Measurements from ENCODE around the gene PPM1N.
A peak's percentile ranks its signal among the peaks of the same experiment; 100 is the strongest.

PPM1N gene

DNA sequence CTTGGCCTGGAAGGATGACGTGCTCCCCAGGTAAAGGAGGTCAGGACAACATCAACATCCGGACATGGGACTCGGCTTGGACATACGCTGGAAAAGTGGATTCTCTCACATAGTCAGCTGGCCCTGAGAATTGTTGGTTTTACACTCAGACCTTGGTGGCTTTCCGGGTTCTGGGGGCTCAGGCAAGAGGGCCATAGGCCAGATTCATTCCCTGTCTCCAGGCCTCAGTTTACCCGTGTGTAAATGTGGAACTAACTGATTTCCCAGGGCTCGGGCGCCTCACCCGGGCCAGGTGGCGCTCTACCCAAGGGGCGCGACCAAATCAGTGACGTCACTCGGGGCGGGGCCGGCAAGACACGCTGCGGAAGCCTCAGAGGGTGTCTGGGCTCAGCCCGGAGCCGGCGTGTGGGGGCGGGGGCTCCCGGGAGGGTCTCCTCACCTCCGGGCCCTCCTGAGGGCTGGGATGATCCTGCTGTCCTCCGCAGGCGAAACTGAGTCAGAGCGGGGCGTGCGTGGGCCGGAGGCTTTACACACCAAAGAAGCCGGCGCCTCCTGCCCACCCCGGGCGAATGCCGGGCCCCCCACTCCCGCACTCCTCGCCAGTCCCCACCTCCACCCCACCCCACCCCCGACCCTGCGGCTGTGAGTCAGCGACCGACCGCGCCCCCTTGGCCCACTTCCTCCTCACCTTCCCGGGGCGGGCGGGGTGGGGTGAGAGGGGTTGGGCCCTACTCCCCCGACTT lies 8.2 kb downstream of the PPM1N start:
- Histone ChIP-seq H3K36me3 (ENCODE audit: control insufficient read depth, insufficient read depth, low read length) (no peaks in the 10 kb centered on the region), H3K9me3 (ENCODE audit: control insufficient read depth, low read length) (no peaks in the 10 kb centered on the region), H3K9ac (no peak overlapping the region), H3K79me2 (peaks cover 9% of the 10 kb centered on the region), H3K4me1 (peaks cover 4% of the 10 kb centered on the region), H2AFZ (peak overlapping the region; percentile 70), H3K27me3 (ENCODE audit: control insufficient read depth, insufficient read depth, low read length) (no peaks in the 10 kb centered on the region), H3K4me2 (ENCODE audit: low read length) (peak overlapping the region; percentile 84), H3K27ac (peak overlapping the region; percentile 81), H3K4me3 (ENCODE audit: low read depth, low read length) (peak overlapping the region; percentile 92)
- TF ChIP-seq, protein P1, sequence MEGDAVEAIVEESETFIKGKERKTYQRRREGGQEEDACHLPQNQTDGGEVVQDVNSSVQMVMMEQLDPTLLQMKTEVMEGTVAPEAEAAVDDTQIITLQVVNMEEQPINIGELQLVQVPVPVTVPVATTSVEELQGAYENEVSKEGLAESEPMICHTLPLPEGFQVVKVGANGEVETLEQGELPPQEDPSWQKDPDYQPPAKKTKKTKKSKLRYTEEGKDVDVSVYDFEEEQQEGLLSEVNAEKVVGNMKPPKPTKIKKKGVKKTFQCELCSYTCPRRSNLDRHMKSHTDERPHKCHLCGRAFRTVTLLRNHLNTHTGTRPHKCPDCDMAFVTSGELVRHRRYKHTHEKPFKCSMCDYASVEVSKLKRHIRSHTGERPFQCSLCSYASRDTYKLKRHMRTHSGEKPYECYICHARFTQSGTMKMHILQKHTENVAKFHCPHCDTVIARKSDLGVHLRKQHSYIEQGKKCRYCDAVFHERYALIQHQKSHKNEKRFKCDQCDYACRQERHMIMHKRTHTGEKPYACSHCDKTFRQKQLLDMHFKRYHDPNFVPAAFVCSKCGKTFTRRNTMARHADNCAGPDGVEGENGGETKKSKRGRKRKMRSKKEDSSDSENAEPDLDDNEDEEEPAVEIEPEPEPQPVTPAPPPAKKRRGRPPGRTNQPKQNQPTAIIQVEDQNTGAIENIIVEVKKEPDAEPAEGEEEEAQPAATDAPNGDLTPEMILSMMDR (IDR thresholded peaks at IDR 0.05): peak; percentile 76

DNA sequence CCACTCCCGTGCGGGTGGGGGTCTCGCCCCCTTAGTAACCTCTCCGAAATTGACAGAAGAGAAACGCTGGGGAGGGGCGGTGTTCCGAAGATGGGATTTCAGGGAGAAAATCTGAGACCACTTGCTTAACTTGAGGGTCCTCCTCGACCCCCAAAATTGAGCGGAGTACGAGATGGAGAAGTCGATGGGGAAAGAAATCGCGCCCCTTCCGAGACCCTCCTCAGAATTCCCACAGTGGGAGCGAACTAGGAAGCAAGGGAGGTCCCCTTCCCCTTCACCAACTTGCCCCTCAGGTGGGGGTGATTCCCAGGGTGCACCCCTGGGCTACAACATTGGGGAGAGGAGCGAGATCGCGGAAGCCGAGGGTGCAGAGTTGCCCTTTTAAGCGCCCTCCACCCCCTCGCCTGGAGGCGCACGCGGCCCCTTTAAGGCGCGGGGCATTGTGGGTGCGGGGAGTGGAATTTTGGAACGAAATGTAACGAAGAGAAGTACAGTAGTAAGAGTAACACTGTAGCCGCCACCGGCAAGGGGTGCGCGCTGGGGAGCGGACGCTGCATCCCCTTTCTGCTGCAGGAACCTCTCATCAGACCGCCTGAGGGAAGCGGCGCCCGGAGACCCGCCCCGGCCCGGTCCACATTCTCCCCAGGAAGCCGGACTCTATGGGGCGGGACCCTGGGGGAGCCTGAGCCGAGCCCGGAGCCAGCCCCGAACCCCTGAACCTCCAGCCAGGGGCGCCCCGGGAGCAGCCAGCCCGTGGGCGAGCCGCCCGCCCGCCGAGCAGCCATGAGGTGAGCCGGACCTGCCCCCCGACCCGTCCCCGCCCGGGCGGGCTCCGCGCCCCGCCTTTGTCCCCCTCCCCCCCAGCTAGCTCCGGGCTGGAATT lies 9.0 kb downstream of the PPM1N start, which contains the start of gene VASP:
TSS of gene VASP (plus strand) at position 491 of the 883 bp plus-strand sequence. CDS start at position 784, 293 bp downstream.
- H3K9ac ChIP-seq: peak within 1 kb of the TSS; percentile 61
- H3K79me2 ChIP-seq: peaks cover 10% of the 10 kb centered on the region
- H2AFZ ChIP-seq: peak within 1 kb of the TSS; percentile 97
- H3K36me3 ChIP-seq (ENCODE audit: control insufficient read depth, insufficient read depth, low read length): no peaks in the 10 kb centered on the region
- H3K4me1 ChIP-seq: peaks cover 4% of the 10 kb centered on the region
- H3K4me2 ChIP-seq (ENCODE audit: low read length): peak within 1 kb of the TSS; percentile 84
- no peaks in the 10 kb centered on the region for H3K27me3 ChIP-seq (ENCODE audit: control insufficient read depth, insufficient read depth, low read length)
- TF ChIP-seq, protein P1 (IDR thresholded peaks at IDR 0.05): no peak
- H3K4me3 ChIP-seq (ENCODE audit: low read depth, low read length): peak within 1 kb of the TSS; percentile 92
- no peaks in the 10 kb centered on the region for H3K9me3 ChIP-seq (ENCODE audit: control insufficient read depth, low read length)
- peak within 1 kb of the TSS; percentile 81 for H3K27ac ChIP-seq

DNA sequence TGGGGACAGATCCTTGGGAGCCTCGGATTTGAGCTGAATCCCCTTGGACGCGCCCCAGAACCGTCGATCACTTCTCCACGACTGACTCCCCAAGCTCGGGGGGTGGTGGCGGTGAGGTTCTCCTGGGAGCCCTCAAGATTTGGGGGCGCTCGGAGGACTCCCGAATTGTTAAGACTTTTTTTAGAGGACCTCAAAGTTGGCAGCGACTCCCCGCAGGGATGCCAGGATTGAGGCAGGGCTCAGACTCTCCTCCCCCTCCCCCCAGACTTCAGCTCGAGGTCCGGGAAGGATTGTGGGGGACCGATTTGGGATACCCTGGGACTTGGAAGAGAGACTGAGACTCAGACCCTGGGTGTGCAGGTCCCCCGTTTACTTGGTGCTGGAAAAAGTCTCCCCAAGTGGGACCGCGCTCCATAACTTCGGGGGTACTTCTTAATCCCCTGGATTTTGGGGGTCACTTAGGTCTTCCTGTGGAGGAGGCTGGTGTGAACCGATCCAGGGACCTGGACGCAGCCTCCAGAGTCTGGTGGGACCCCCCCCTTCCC lies 9.7 kb downstream of the PPM1N start:
- Histone ChIP-seq H3K4me2 (ENCODE audit: low read length) (peak overlapping the region; percentile 84), H3K9me3 (ENCODE audit: control insufficient read depth, low read length) (no peaks in the 10 kb centered on the region), H3K9ac (peak overlapping the region; percentile 61), H3K4me3 (ENCODE audit: low read depth, low read length) (peak overlapping the region; percentile 92), H3K36me3 (ENCODE audit: control insufficient read depth, insufficient read depth, low read length) (no peaks in the 10 kb centered on the region), H3K27ac (peak overlapping the region; percentile 81), H3K4me1 (peaks cover 4% of the 10 kb centered on the region), H3K79me2 (peaks cover 12% of the 10 kb centered on the region), H3K27me3 (ENCODE audit: control insufficient read depth, insufficient read depth, low read length) (no peaks in the 10 kb centered on the region), H2AFZ (peak overlapping the region; percentile 97)
- TF ChIP-seq, protein P1 (IDR thresholded peaks at IDR 0.05): no peak

DNA sequence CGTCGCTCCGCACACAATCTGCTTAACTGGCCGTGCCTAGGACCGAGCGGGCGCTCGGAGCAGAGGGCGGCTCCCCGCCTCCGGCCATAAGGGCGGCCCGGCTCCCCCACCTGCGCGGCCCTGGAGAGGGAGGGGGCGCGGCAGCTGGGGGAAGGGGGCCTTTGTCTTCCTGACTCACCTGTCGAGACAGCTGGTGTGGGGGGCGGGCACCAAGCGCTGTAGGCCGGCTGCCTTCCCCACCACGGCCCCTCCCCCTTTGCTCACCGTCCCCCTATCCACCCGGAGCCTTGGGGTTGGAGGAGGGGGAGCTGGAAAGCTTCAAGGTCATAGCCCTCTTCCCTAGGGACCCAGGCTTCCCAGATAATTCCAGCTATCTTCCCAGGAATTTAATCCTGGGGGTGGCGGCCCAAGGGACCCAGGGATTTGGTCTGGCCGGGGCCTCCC lies 10.2 kb downstream of the PPM1N start:
- peak overlapping the region; percentile 81 for H3K27ac ChIP-seq
- H3K9me3 ChIP-seq (ENCODE audit: control insufficient read depth, low read length): no peaks in the 10 kb centered on the region
- peaks cover 4% of the 10 kb centered on the region for H3K4me1 ChIP-seq
- no peaks in the 10 kb centered on the region for H3K27me3 ChIP-seq (ENCODE audit: control insufficient read depth, insufficient read depth, low read length)
- H3K9ac ChIP-seq: peak overlapping the region; percentile 61
- H3K4me3 ChIP-seq (ENCODE audit: low read depth, low read length): peak overlapping the region; percentile 92
- peak overlapping the region; percentile 84 for H3K4me2 ChIP-seq (ENCODE audit: low read length)
- no peaks in the 10 kb centered on the region for H3K36me3 ChIP-seq (ENCODE audit: control insufficient read depth, insufficient read depth, low read length)
- peaks cover 12% of the 10 kb centered on the region for H3K79me2 ChIP-seq
- H2AFZ ChIP-seq: peak overlapping the region; percentile 59
- TF ChIP-seq, protein P1 (IDR thresholded peaks at IDR 0.05): no peak

Data from parathyroid adenoma (tissue), 2 donors.